ENCODE measurements around the gene MRPS23.
A peak's percentile ranks its signal among the peaks of the same experiment; 100 is the strongest.

Gene MRPS23

DNA sequence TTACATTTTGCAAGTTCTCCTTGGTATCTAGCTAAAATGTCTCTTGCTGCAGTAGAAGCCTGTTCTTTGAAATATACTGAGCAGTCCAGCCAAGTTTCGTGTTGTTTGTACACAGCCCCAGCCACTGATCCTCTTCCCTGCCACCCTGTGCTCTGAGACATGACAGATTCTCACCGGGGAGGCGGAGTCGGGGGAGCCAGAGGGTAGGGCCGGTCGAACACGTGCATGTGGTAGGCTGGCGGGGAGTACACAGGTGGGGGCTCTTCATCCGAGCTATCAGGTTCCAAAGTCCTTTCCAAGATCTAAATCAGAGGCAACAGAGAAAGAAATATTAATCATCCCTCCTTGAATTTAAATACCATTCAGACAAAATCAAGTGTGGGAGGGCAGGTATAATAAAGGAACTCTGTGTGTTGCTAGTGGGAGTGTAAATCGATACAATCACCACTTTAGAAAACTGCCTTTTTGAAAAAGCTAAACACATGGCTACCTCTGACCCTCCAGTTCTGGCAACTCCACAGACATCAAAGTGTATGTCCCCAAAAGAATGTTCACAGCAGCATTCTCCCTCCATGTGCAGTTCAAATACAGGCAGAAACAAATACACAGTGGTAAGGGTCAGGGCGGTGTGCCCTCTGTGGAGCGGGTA, 29.7 kb upstream of the MRPS23 start:
- DNase-seq (ENCODE audit: low spot score) = peak; percentile 64

DNA sequence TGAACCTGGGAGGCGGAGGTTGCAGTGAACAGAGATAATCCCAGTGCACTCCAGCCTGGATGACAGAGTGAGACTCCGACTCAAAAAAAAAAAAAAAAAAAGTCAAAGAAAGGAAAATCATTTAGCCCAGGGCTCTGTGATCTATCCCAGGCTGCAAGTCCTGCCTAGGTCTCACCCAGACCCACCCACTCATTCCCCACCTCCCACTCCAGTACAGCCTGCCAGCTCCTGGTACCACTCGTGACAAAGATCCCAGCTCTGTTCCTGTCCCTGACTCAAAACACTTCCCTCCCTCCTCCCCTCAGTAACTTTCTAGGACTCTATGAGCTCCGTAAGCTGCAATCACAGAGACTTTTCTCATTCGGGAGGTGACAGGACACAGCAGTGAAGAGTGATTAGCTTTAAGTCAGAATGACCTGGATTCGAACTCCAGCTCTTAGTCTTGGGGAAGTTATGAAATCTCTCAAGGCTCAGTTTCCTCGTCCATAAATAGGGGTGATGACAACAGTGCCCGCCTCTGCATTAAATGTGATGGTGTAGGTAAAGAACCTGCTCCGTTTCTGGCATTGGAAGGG, 28.0 kb upstream of the MRPS23 start:
- no peak for DNase-seq (ENCODE audit: low spot score)

GRCh38 chr17:57876866-57877237, 27.0 kb upstream of the MRPS23 start:
- no peak for DNase-seq (ENCODE audit: low spot score)

DNA sequence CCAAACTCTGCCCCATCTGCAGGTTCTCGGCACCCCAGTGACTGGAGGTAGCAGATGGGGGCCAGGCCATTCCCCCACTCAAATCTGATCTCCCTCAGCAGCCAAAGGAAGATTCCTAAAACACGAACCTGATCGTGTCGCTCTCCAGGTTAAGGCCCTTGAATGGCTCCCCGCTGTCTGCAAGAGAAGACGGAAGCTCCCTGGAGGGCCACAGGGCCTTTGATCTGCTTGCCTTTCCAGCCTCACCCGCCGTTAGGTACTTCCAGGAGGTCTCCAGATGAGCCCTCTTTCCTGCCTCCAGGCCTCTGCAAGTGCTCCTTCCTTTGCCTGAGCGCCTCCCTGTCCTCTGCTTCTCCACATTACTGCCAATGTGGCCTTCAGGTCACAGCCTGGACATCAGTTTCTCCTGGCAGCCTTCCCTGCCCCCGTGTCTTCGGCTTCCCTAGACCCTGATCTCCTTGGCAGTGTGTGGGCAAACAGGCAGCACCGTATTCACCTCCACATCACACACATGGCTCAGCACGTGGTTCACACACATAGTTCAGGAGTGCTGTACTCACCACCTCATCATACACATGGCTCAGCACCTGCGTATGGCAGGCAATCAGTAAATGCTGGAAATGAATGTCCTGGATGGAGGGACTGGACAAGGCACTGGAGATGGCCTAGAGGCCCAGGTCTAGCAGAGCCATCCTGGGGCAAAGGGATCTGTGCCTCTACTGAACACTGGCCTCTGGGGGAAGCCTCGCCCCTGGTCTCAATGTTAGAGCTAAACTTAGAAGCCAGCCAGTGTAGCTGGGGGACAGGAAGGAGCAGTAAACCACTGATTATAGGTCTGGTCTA, 26.4 kb upstream of the MRPS23 start:
- no peak for DNase-seq (ENCODE audit: low spot score)

GRCh38 chr17:57875290-57876022, 25.6 kb upstream of the MRPS23 start:
- peak; percentile 79 for DNase-seq (ENCODE audit: low spot score)

- peak; percentile 90 for DNase-seq (ENCODE audit: low spot score)
These were observed 24.8 kb upstream of the MRPS23 start for GRCh38 chr17:57874434-57875289.

DNA sequence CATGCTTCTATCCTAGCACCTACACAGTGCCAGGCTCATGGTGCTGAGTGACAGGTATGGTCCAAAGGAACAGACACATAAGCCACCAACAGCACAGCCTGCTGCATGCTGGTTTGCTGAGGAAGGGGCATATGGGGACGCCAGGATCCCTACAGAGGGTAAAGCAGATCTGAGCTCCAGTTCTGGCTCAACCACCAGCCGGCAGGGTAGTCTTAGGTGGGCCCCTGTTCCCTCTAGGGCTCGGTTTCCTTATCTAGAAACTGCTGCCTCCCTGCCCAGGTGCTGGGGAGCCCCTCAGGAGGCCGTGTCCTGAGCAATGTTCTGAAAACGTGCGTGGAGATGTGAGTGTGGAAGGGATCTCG, 24.2 kb upstream of the MRPS23 start:
- no peak for DNase-seq (ENCODE audit: low spot score)

DNA sequence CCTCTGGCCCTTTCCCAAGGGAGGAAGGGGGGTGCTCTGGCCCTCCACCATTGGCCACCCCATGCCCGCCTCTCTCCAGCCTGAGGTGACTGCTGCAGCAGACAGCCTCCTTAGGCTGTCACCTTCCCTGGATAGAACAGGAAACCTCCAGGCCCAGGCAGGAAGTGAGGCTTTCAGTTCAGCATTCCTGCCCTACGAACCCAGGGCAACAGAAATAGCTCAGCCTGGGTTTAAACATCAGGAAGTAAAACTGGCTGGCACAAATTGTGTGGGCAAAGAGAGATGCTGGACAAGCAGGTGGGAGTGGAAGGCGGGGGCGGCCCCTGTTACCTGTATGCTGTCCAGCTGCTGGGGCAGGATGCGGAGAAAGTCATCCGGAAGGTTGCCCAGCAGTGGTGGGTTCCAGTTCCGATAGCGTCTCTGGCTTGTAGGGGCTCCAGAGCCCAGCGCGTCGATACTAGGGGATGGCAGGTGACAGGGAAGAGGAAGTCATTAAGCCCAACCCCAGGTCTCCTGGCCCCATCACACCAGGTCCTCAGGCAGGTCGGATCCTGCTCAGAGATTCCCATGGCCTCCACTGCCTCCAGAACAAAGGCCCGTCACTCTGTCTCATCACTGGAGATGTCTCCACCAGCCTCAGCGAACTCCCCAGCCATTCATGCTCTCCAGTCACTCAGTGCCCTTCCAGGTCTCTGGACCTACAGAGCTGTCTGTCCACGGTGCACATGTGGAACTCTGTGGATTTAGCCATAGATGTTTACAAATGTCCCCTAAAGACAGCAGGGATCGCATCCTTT, 23.6 kb upstream of the MRPS23 start:
- no peak for DNase-seq (ENCODE audit: low spot score)

DNA sequence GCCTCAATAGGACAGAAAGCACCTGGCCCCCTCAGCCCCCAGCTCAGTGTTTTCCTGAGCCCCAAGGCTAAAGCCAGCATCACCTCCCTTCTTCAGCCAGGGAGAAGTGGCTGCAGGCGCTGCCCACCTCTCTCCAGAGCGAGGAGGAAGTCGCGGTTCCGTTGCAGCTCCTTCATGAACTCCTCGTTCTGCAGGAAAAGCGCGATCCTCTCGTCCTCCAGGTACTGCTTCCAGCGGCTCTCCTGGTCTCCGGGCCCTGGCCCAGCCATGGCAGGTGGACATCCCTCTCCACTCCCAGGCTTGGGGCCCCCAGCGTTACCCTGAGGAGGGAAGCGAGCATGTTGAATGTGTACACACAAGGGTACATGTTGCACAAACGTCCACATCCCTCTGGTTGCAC, 22.7 kb upstream of the MRPS23 start:
- DNase-seq (ENCODE audit: low spot score) = no peak

DNA sequence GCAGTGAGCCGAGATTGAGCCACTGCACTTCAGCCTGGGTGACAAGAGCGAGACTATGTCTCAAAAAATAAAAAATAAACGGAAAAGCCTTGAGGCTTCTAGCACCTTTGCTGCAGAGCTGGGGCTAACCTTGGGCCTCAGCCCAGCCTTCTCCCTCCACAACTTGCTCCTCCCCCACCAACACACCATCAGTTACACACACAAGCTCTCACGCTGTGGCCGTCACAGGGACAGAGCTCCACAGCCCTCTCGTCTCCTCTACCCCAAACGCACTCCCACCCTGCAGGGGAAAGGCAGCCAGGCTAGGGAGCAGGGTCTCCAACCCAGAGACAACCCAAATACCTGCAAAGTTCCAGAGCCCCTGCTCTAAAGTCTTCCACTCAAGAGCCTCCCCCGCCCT, 22.0 kb upstream of the MRPS23 start:
- no peak for DNase-seq (ENCODE audit: low spot score)

DNA sequence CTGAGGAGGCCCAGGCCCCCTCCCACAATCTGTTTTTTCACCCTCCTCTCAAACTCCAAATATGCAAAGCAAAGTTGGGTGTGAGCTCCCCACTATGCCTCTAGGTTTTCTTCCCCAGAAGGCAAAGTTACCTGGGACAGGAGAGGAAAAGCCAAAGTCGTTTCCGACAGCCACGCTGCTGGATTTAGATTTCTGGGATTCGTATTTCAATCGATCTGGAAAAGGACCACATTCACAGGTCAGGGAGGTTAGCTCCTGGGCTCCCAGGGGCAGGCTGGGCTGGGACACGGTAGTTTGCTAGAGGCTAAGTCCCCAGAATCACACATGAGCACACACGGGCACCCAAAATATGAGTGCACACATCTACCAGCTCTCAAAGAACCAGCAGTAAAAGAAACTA, 21.3 kb upstream of the MRPS23 start:
- DNase-seq (ENCODE audit: low spot score) = no peak

GRCh38 chr17:57870283-57870635, 20.4 kb upstream of the MRPS23 start:
- DNase-seq (ENCODE audit: low spot score) = no peak

DNA sequence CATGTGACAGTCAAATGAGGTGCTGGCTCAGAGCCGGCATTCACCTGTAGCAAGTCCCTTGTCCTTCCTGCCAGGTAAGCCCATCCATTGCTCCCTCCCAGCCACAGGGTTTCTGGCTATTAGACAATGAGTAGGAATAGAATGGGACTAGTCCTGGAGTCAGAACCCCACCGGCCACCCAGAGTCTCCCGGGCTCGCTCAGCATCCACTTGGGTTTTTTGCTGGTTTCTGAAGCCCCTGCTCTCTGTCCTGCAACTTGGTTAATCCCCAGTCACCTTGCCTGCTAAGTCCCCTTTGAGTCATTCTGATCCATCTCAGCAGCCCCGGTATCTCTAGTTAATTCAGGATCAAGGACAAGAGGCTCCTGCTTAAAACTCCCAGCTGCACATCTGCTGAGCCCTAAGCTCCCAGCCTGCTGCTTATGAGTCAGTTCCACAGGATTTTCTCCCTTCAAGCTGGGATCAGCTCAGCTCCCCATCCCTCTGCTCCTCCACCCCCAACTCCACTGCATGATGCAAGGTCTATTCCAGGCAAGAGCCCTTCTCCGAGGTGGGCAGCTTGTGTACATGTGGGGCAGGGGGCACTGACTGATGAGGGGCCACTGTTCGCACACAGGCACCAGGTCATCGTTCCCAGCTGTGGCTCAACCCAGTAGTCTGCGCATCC, 19.9 kb upstream of the MRPS23 start:
- DNase-seq (ENCODE audit: low spot score) = no peak

GRCh38 chr17:57868910-57869616, 19.2 kb upstream of the MRPS23 start:
- DNase-seq (ENCODE audit: low spot score) = no peak

GRCh38 chr17:57868007-57868909, 18.4 kb upstream of the MRPS23 start:
- peak; percentile 84 for DNase-seq (ENCODE audit: low spot score)

DNA sequence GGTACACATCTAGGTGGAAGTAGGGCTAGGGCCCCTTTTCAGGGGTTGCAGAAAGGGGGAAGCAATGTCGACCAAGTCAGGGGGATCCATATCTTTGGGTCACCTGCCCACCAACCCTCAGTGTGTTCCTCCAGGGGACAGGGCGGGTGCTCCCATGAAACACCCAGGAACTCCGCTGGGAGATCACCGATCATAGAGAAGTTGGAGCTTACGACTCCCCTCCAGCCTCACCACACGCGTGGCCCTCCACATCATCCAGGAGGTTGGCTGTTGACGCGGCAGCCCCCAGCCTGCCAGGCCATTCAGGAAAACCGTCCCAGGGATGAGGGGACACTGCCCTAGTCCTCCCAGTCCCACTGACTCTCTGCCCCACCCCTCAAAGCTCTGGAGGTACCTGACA, 17.3 kb upstream of the MRPS23 start:
- no peak for DNase-seq (ENCODE audit: low spot score)

- DNase-seq (ENCODE audit: low spot score) = no peak
These were observed 16.9 kb upstream of the MRPS23 start for GRCh38 chr17:57866723-57867122.

- no peak for DNase-seq (ENCODE audit: low spot score)
These were observed 16.5 kb upstream of the MRPS23 start for GRCh38 chr17:57866319-57866718.

DNA sequence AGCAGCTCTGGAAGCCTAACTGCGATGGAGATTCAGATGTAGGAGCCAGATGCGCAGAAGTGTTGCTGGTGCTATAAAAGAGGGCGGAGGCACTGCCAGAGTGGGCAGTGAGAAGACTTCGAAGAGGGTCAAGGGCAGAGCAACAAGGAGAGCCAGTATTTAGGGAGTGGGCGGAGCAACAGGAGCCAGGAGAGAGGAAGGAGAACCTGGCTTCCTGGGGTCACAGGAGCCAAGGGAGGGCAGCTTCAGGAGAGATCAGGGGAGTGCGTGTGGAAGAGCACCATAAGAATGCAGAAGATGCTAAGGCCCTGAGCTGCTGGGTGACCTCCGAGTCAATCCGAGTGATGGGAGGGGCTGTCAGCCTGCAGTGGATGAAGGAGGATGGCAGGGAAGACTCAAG, 14.4 kb upstream of the MRPS23 start:
- DNase-seq (ENCODE audit: low spot score) = no peak

All from iPS-NIHi11 (cell line).